Activated CD4-positive, alpha-beta T cell treated with anti-CD3 and anti-CD28 coated beads, Interleukin-2, amount 50 U/mL, for 16 hours (primary cell): ENCODE results near the gene ANXA5.

ENCODE experiments used
- DNase-seq: peaks from one replicate; pipeline ENCODE4 v3.0.0-alpha.2; 2020

Gene ANXA5

DNA sequence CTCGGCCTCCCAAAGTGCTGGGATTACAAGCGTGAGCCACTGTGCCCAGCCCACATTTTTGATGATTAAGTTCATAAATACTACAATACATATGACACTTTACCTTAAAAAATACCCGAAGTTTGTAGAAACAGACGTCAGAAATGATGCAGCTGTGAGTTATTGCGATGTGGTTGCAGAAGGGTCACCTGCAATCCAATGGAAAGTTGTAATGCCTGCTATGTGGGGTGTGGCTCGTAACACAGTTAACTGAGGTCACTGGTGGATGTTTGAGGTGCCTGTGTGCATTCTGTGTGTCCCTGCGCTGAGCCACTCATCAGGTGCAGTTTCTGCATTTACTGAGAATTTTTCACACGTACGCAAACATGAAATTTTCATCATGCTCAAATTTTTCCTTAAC, 64.1 kb downstream of the ANXA5 start:
- no peak for DNase-seq
